Keratinocyte (primary cell): ENCODE results near the gene RGS8. TPM values are rescaled to one million over a fixed set of nuclear protein-coding genes. Genes with fewer than 3 reads are reported as not detected.

ENCODE experiments used
- DNase-seq: peaks from one replicate; pipeline ENCODE4 v3.0.0-alpha.2; 2011; ENCODE audit warnings: low read depth, missing footprints, low spot score
- FAIRE-seq: peaks from 2 replicates; lab custom pipeline; 2011; peaks lifted over from hg19 to GRCh38; lab: Jason Lieb, UNC
- H2AFZ ChIP-seq: 2 replicates; pipeline ENCODE4 v1.6.0; 2012; ENCODE audit warnings: low read length, control low read depth, inconsistent platforms; ENCODE audit not compliant: control insufficient read depth
- H3K27ac ChIP-seq: 2 replicates; pipeline ENCODE4 v1.5.1; 2011; ENCODE audit warnings: low read length; ENCODE audit not compliant: control insufficient read depth, insufficient read depth
- H3K27me3 ChIP-seq: 3 replicates; pipeline ENCODE4 v1.6.0; 2011; ENCODE audit warnings: low read length; ENCODE audit not compliant: control insufficient read depth, insufficient read depth; ENCODE audit errors: extremely low read depth
- H3K36me3 ChIP-seq, 2 experiments: 2 replicates in 1 of 2; 3 replicates in 1 of 2; pipeline ENCODE4 v1.5.1; 2011; ENCODE audit warnings: low read length in 2 of 2, mild to moderate bottlenecking in 1 of 2; ENCODE audit not compliant: control insufficient read depth in 2 of 2, insufficient read depth in 2 of 2; ENCODE audit errors: extremely low read depth in 1 of 2
- H3K4me1 ChIP-seq: 3 replicates; pipeline ENCODE4 v1.5.1; 2011; ENCODE audit warnings: low read length; ENCODE audit not compliant: control insufficient read depth, insufficient read depth; ENCODE audit errors: extremely low read depth
- H3K4me2 ChIP-seq: 3 replicates; pipeline ENCODE4 v1.6.0; 2011; ENCODE audit warnings: low read depth, low read length; ENCODE audit not compliant: control insufficient read depth, insufficient read depth; ENCODE audit errors: extremely low read depth
- H3K4me3 ChIP-seq, 3 experiments: fragments of 200-600 bp in 1 of 3; sonication (generic) in 1 of 3; 2 replicates in 2 of 3; 3 replicates in 1 of 3; pipeline ENCODE4 v1.5.1; 2011 to 2016; ENCODE audit warnings: low read length in 3 of 3, mild to moderate bottlenecking in 3 of 3, control low read depth in 2 of 3, inconsistent platforms in 1 of 3, low read depth in 1 of 3, mixed read lengths in 1 of 3, mixed run types in 1 of 3, moderate library complexity in 1 of 3; ENCODE audit not compliant: control insufficient read depth in 2 of 3, insufficient read depth in 2 of 3; ENCODE audit errors: extremely low read depth in 1 of 3
- H3K79me2 ChIP-seq: 2 replicates; pipeline ENCODE4 v1.6.0; 2012; ENCODE audit warnings: low read length; ENCODE audit not compliant: control insufficient read depth, insufficient read depth
- H3K9ac ChIP-seq: 3 replicates; pipeline ENCODE4 v1.6.0; 2011; ENCODE audit warnings: low read length; ENCODE audit not compliant: control insufficient read depth, insufficient read depth; ENCODE audit errors: extremely low read depth
- H3K9me1 ChIP-seq: 3 replicates; pipeline ENCODE4 v1.6.0; 2011; ENCODE audit warnings: low read length; ENCODE audit not compliant: control insufficient read depth, insufficient read depth; ENCODE audit errors: extremely low read depth
- H3K9me3 ChIP-seq: 2 replicates; pipeline ENCODE4 v1.5.1; 2012; ENCODE audit warnings: low read depth, low read length; ENCODE audit not compliant: control insufficient read depth
- H4K20me1 ChIP-seq: 3 replicates; pipeline ENCODE4 v1.6.0; 2011; ENCODE audit warnings: low read length; ENCODE audit not compliant: control insufficient read depth, insufficient read depth; ENCODE audit errors: extremely low read depth
- EZH2 ChIP-seq: IDR thresholded peaks from one replicate; pipeline ENCODE4 v1.6.1; 2012; ENCODE audit warnings: inconsistent platforms, mild to moderate bottlenecking, low read length, moderate library complexity
- dilution Hi-C: fragments of 300-500 bp; cut with MboI; formaldehyde crosslinking; loops from one replicate; pipeline ENCODE4 v1.7.0; 2020; ENCODE audit warnings: low sequenced_read_pairs; ENCODE audit not compliant: extremely low pct_ligation_motif_present
- polyA plus RNA-seq, 5 experiments: library from polyadenylated mRNA; depleted of rRNA in 3 of 5; stranded (reverse) in 3 of 5; stranded (forward) in 1 of 5; unstranded in 1 of 5; fragments of >200 nt; gene quantifications; 1 replicate in 1 of 5; 2 replicates in 3 of 5; 3 replicates in 1 of 5; pipeline versions ENCODE4 v1.2.1 to v1.2.3, GENCODE V29; 2011 to 2012; ENCODE audit warnings: missing spikeins in 2 of 5, low read depth in 1 of 5, low replicate concordance in 1 of 5
- TF ChIP-seq, protein P1 (sequence below), 3 experiments: IDR thresholded peaks in 1 of 3; conservative IDR thresholded peaks in 1 of 3; optimal IDR thresholded peaks in 1 of 3; 2 replicates in 2 of 3; 3 replicates in 1 of 3; pipeline versions ENCODE3 to v1.5.1; 2011; ENCODE audit warnings: low read length in 3 of 3, mild to moderate bottlenecking in 3 of 3, moderate library complexity in 2 of 3, control low read depth in 1 of 3, inconsistent platforms in 1 of 3; ENCODE audit not compliant: insufficient read depth in 2 of 3; ENCODE audit errors: extremely low read depth in 1 of 3

RGS8 gene
- polyA plus RNA-seq, 1 donor (not counting 4 experiments of a cell fraction or from before 2014, with no cell fraction given), result not detected

- Histone ChIP-seq H3K4me3 (no peak overlapping the region), H3K4me2 (no peak overlapping the region), H4K20me1 (no peaks in the 10 kb centered on the region), H3K9ac (no peak overlapping the region), H3K27ac (no peak overlapping the region), H3K9me3 (no peaks in the 10 kb centered on the region), H3K36me3 (no peaks in the 10 kb centered on the region), H3K79me2 (no peaks in the 10 kb centered on the region), H3K27me3 (no peaks in the 10 kb centered on the region), H2AFZ (no peak overlapping the region), H3K9me1 (no peaks in the 10 kb centered on the region), H3K4me1 (no peaks in the 10 kb centered on the region)
- DNase-seq, result no peak
- TF ChIP-seq, protein P1, sequence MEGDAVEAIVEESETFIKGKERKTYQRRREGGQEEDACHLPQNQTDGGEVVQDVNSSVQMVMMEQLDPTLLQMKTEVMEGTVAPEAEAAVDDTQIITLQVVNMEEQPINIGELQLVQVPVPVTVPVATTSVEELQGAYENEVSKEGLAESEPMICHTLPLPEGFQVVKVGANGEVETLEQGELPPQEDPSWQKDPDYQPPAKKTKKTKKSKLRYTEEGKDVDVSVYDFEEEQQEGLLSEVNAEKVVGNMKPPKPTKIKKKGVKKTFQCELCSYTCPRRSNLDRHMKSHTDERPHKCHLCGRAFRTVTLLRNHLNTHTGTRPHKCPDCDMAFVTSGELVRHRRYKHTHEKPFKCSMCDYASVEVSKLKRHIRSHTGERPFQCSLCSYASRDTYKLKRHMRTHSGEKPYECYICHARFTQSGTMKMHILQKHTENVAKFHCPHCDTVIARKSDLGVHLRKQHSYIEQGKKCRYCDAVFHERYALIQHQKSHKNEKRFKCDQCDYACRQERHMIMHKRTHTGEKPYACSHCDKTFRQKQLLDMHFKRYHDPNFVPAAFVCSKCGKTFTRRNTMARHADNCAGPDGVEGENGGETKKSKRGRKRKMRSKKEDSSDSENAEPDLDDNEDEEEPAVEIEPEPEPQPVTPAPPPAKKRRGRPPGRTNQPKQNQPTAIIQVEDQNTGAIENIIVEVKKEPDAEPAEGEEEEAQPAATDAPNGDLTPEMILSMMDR (optimal IDR thresholded peaks at IDR 0.05 in 1 of 3, IDR thresholded peaks at IDR 0.05 in 1 of 3, conservative IDR thresholded peaks at IDR 0.05 in 1 of 3; ENCODE audit: extremely low read depth in 1 of 3, insufficient read depth in 2 of 3, low read length in 3 of 3), result no peak
- no peak for TF ChIP-seq EZH2
- FAIRE-seq, result no peak
- dilution Hi-C loops, result no loop called here
Observed at GRCh38 chr1:182662956-182663355, 21.4 kb downstream of the RGS8 start.

DNA sequence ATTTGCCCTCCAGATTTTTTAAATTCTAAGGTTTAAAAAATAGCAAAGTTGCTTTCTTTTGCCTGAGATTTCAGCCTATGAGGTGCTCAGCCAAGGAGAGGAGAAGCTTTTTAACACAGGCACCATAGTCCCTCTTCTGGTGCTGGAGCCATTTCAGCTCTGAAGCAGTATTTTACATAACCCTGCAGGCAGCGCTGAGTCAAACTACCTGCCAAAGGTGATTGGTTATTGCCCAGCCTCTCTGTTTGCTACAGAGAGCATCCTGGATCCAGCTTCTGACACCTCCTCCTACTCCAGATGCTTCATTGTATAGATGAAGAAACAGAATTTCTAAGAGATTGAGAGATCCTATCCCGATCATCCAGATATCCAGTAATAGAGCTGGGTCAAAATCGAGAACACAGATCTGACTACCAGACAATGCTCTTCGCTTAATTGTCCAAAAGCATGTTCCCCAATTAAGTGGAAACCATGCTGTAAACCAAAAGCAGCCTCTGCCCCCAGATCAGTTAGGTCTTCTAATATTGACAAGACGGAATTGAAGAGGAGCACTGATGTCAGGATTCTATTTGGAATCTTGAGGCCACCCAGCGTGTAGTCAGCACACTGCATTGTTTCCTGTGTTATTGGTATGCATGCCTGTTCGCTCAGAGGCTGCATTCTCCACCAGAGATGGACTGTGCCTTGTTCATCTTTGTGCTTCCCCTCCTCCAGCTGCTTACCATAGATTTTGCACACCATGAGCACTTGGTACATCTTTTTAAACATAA, 22.1 kb downstream of the RGS8 start:
- Histone ChIP-seq H2AFZ (no peak overlapping the region), H3K36me3 (no peaks in the 10 kb centered on the region), H3K9me3 (no peaks in the 10 kb centered on the region), H3K4me1 (no peaks in the 10 kb centered on the region), H4K20me1 (no peaks in the 10 kb centered on the region), H3K9ac (no peak overlapping the region), H3K79me2 (no peaks in the 10 kb centered on the region), H3K4me2 (no peak overlapping the region), H3K27ac (no peak overlapping the region), H3K9me1 (no peaks in the 10 kb centered on the region), H3K27me3 (no peaks in the 10 kb centered on the region), H3K4me3 (no peak overlapping the region)
- DNase-seq (no peak), FAIRE-seq (no peak)
- TF ChIP-seq EZH2, result no peak
- TF ChIP-seq, protein P1 (optimal IDR thresholded peaks at IDR 0.05 in 1 of 3, IDR thresholded peaks at IDR 0.05 in 1 of 3, conservative IDR thresholded peaks at IDR 0.05 in 1 of 3; ENCODE audit: extremely low read depth in 1 of 3, insufficient read depth in 2 of 3, low read length in 3 of 3), result no peak
- dilution Hi-C loops, result no loop called here
